K562 (cell line): ENCODE measurements around the gene BID. TPM values are rescaled to one million over a fixed set of nuclear protein-coding genes. Genes with fewer than 3 reads are reported as not detected.

Experiments
- ATAC-seq: fragments of 200-7000 bp; cut with Tn5 transposase; 3 replicates; pipeline ENCODE4 v1.9.1; 2020; ENCODE audit warnings: moderate library complexity
- BruUV-seq: library from RNA; stranded (reverse); fragments of 400-500 nt; replicated peaks from 2 replicates; lab custom pipeline; 2021; lab: Mats Ljungman, UMichigan
- CTCF ChIA-PET: fragments of 300-600 bp; formaldehyde crosslinking; extraction: SDS; loops from one replicate; lab custom pipeline; 2021; ENCODE audit warnings: low intra/inter-chr PET ratio; lab: Yijun Ruan, JAX
- POLR2A ChIA-PET: fragments of 300-600, 350-650 bp; sonication (Branson Sonifier 250); formaldehyde crosslinking; extraction: SDS; loops from one replicate; lab custom pipeline; 2021; ENCODE audit warnings: antibody characterized with exemption, inconsistent platforms; lab: Yijun Ruan, JAX
- DNase-seq, 4 experiments: peaks; one replicate each; pipeline versions ENCODE4 v3.0.0 to v3.0.0-alpha.2; 2011 to 2018; ENCODE audit warnings: low spot score in 3 of 4, mixed read lengths in 3 of 4; ENCODE audit errors: extremely low read depth in 1 of 4
- FAIRE-seq: peaks from 2 replicates; lab custom pipeline; 2011; peaks lifted over from hg19 to GRCh38; lab: Jason Lieb, UNC
- H2AFZ ChIP-seq: 2 replicates; pipeline ENCODE4 v1.6.0; 2011; ENCODE audit warnings: low read depth, low read length, control low read depth, inconsistent platforms
- H3K27ac ChIP-seq: fragments of 200-600 bp; 3 replicates; pipeline ENCODE4 v1.8.0; 2011; ENCODE audit warnings: low read depth, mild to moderate bottlenecking, control low read depth, inconsistent platforms, low read length, moderate library complexity, mixed read lengths; ENCODE audit errors: extremely low read depth
- H3K27me3 ChIP-seq, 2 experiments: fragments of 300-600 bp in 1 of 2; 2 replicates in 1 of 2; 3 replicates in 1 of 2; pipeline versions ENCODE4 v1.6.0 to v1.8.0; 2011; ENCODE audit warnings: inconsistent platforms in 2 of 2, low read length in 2 of 2, mild to moderate bottlenecking in 1 of 2, mixed read lengths in 1 of 2, moderate library complexity in 1 of 2; ENCODE audit not compliant: control insufficient read depth in 2 of 2, insufficient read depth in 2 of 2
- H3K36me3 ChIP-seq: fragments of 300-600 bp; 3 replicates; pipeline ENCODE4 v1.8.0; 2011; ENCODE audit warnings: mild to moderate bottlenecking, low read length, inconsistent platforms; ENCODE audit not compliant: control insufficient read depth, insufficient read depth
- H3K4me1 ChIP-seq, 2 experiments: fragments of 200-600 bp in 1 of 2; replicated peaks in 1 of 2; 2 replicates in 1 of 2; 3 replicates in 1 of 2; pipeline versions ENCODE4 v1.5.1 to v1.8.0; 2011; ENCODE audit warnings: inconsistent platforms in 2 of 2, low read length in 2 of 2, mild to moderate bottlenecking in 1 of 2, mixed read lengths in 1 of 2, moderate library complexity in 1 of 2; ENCODE audit not compliant: control insufficient read depth in 2 of 2, insufficient read depth in 2 of 2
- H3K4me2 ChIP-seq: 2 replicates; pipeline ENCODE4 v1.6.1; 2011; ENCODE audit warnings: low read length, control low read depth, inconsistent platforms, mixed read lengths; ENCODE audit not compliant: insufficient read depth
- H3K4me3 ChIP-seq: fragments of 200-600 bp; sonication (generic), shearing (Covaris generic); 2 replicates; pipeline ENCODE4 v1.5.1; 2016; ENCODE audit warnings: control low read depth, inconsistent platforms
- H3K79me2 ChIP-seq: fragments of 200-600 bp; 3 replicates; pipeline ENCODE4 v1.8.0; 2011; ENCODE audit warnings: low read length, inconsistent platforms; ENCODE audit not compliant: control insufficient read depth, insufficient read depth
- H3K9ac ChIP-seq, 2 experiments: 2 replicates each; pipeline versions ENCODE4 v1.6.0 to v1.6.1; 2011; ENCODE audit warnings: low read depth in 2 of 2, low read length in 2 of 2, control low read depth in 1 of 2, inconsistent platforms in 1 of 2, mild to moderate bottlenecking in 1 of 2, mixed read lengths in 1 of 2; ENCODE audit not compliant: insufficient read depth in 1 of 2
- H3K9me1 ChIP-seq: one replicate; pipeline ENCODE4 v1.6.0; 2011; ENCODE audit warnings: inconsistent platforms, mild to moderate bottlenecking, low read length, moderate library complexity; ENCODE audit not compliant: control insufficient read depth, insufficient read depth
- H3K9me3 ChIP-seq: replicated peaks from 2 replicates; pipeline ENCODE4 v1.5.1; 2011; ENCODE audit warnings: low read depth, low read length, inconsistent platforms; ENCODE audit not compliant: control insufficient read depth, insufficient read depth
- H4K20me1 ChIP-seq: replicated peaks from 2 replicates; pipeline ENCODE4 v1.6.1; 2011; ENCODE audit warnings: low read length, inconsistent platforms, mixed read lengths; ENCODE audit not compliant: control insufficient read depth, insufficient read depth
- E2F3 ChIP-seq: fragments of 250-450 bp; sonication (Bioruptor Pico); IDR thresholded peaks from 2 replicates; pipeline ENCODE4 v1.4.0; 2020; ENCODE audit warnings: mild to moderate bottlenecking
- WGBS: fragments of 100-300 bp; shearing (Covaris generic); methylation state at CpG from one replicate; pipeline ENCODE4 v1.1.6; 2016; ENCODE audit warnings: low coverage, mixed read lengths; ENCODE audit not compliant: insufficient coverage; ENCODE audit errors: missing lambda C conversion rate; 5-methylcytosine and 5-hydroxymethylcytosine counted together
- in situ Hi-C: fragments of 300-500 bp; cut with MboI; formaldehyde crosslinking; loops from 4 replicates; pipeline ENCODE4 v1.15.0; 2018; ENCODE audit warnings: inconsistent platforms, mixed read lengths
- intact Hi-C: fragments of 100-400 bp; cut with micrococcal nuclease; formaldehyde crosslinking; loops from 2 replicates; pipeline ENCODE4 v1.14.2; 2022
- polyA plus RNA-seq, 8 experiments: library from polyadenylated mRNA; depleted of rRNA in 4 of 8; stranded (reverse) in 5 of 8; unstranded in 3 of 8; fragments of >200 nt; fragmentation: Nextera tagmentation in 2 of 8; fragmentation: Illumina TruSeq in 1 of 8; extraction: Ambion mirVana in 2 of 8; extraction: Trizol in 1 of 8; gene quantifications; 2 replicates each; pipeline versions ENCODE4 v1.2.1 to v1.2.3, GENCODE V29; 2011 to 2014; ENCODE audit warnings: inconsistent platforms in 1 of 8, missing spikeins in 1 of 8
- total RNA-seq, 7 experiments: library from RNA; depleted of rRNA in 6 of 7; stranded (reverse); fragments of >200 nt in 6 of 7; fragmentation: Illumina TruSeq in 2 of 7; extraction: Trizol in 2 of 7; gene quantifications; 2 replicates each; pipeline versions ENCODE4 v1.2.1 to v1.2.3, GENCODE V29; 2011 to 2021; ENCODE audit warnings: low replicate concordance in 1 of 7
- TF ChIP-seq, protein P1 (sequence below): fragments of 200-800 bp; sonication (Bioruptor generic); IDR thresholded peaks from 2 replicates; pipeline ENCODE4 v1.6.1; 2017; ENCODE audit warnings: missing genetic modification characterization, missing compliant biosample characterization

Gene BID
- total and polyA plus RNA-seq, 9 of the 15 experiments (the other 6 are each of a cell fraction or from before 2014, with no cell fraction given): 5.2 to 209 (median 63.7) TPM

DNA sequence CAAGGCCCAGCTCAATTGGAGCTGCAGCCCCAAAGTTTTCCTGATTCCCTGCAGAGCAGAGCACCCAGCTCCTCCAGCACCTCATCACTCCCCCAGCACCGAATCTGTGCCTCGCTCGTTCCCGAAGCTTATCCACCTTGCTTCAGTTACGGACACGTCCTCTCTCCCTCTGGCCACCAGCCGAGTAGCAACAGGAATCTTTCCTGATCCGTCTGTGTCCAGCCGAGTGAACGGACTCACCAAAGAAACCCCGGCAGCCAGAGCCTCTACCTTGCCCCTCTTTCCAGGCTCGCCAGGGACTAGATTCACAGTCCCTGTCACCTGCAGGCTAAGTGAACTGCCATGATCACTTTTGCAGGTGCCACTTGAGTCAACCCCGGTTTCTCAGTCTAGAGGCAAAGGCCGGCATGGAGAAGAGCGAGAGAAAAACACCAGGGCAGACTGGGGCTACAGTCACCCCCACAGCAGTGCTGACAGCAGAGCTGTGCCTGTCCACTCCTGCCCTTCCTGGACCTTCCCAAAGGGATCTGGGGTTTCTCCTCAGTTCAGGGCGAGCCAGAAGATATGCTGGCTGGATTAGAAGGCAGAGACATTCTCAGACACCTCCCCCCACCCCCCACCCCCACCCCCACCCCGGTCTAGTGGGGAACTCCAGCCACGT, 32.3 kb downstream of the BID start:
- Histone ChIP-seq H4K20me1 (peaks cover 8% of the 10 kb centered on the region; the same call in 1 of the 2 replicates), H3K27ac (no peak overlapping the region), H3K27me3 (no peaks in the 10 kb centered on the region), H3K79me2 (peaks cover under 1% of the 10 kb centered on the region; the same call in 1 of the 3 replicates), H3K9me3 (no peaks in the 10 kb centered on the region), H3K4me1 (peaks cover 0 to 17% of the 10 kb centered on the region in 2 experiments; a peak in 2 of 5 replicates), H3K4me2 (no peak overlapping the region), H3K9ac (peak overlapping the region in 1 of 2 experiments; percentile 76; a peak in 2 of 4 replicates), H2AFZ (no peak overlapping the region), H3K9me1 (peaks cover 9% of the 10 kb centered on the region), H3K4me3 (no peak overlapping the region), H3K36me3 (peaks cover 45% of the 10 kb centered on the region; the same call in 2 of the 3 replicates)
- WGBS: 49% methylated on average over 18 of the region's 18 CpGs
- DNase-seq (no peak), ATAC-seq (peak; percentile 59), FAIRE-seq (no peak)
- intact Hi-C loops: loop anchor here (1.0 to 10.0 kb wide), 5 partner anchors 44 to 334 kb away; no protein-coding TSS in a partner anchor
- in situ Hi-C loops: loop anchor here (5.0 kb wide), 1 partner anchor 325 kb away; no protein-coding TSS in a partner anchor
- ChIA-PET CTCF (interaction anchor here (1.3 to 3.0 kb wide), 2 partner anchors 44 to 334 kb away, joined by 8 to 23 read pairs; no protein-coding TSS in a partner anchor), POLR2A (interaction anchor here (0.6 to 1.4 kb wide), 4 partner anchors 19 to 77 kb away, joined by 3 to 6 read pairs (median 4); no protein-coding TSS in a partner anchor)
- no TSS peak for BruUV-seq
- no peak for TF ChIP-seq E2F3 (CRISPR knock-in tag)
- TF ChIP-seq, protein P1, sequence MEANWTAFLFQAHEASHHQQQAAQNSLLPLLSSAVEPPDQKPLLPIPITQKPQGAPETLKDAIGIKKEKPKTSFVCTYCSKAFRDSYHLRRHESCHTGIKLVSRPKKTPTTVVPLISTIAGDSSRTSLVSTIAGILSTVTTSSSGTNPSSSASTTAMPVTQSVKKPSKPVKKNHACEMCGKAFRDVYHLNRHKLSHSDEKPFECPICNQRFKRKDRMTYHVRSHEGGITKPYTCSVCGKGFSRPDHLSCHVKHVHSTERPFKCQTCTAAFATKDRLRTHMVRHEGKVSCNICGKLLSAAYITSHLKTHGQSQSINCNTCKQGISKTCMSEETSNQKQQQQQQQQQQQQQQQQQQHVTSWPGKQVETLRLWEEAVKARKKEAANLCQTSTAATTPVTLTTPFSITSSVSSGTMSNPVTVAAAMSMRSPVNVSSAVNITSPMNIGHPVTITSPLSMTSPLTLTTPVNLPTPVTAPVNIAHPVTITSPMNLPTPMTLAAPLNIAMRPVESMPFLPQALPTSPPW (CRISPR knock-in tag): peak; percentile 25; the same call in 1 of the 2 replicates
